IMR-90 (cell line): ENCODE measurements around the gene CFAP161. TPM values are rescaled to one million over a fixed set of nuclear protein-coding genes. Genes with fewer than 3 reads are reported as not detected.

Experiments used
- ATAC-seq: fragments of 200-7000 bp; cut with Tn5 transposase; 2 replicates; pipeline ENCODE4 v1.9.1; 2020; ENCODE audit warnings: low read depth, mild to moderate bottlenecking, moderate library complexity
- BruUV-seq: library from RNA; stranded (reverse); fragments of 400-500 nt; replicated peaks from 2 replicates; lab custom pipeline; 2021; lab: Mats Ljungman, UMichigan
- CTCF ChIA-PET: fragments of 300-600 bp; formaldehyde crosslinking; extraction: SDS; loops from one replicate; lab custom pipeline; 2021; ENCODE audit warnings: antibody characterized with exemption; lab: Yijun Ruan, JAX
- POLR2A ChIA-PET: fragments of 300-600 bp; sonication (Branson Sonifier 250); formaldehyde crosslinking; loops from one replicate; lab custom pipeline; 2022; ENCODE audit warnings: antibody characterized with exemption; ENCODE audit not compliant: unreplicated experiment; lab: Charles Lee
- DNase-seq: peaks from one replicate; pipeline ENCODE4 v3.0.0; 2013
- H2AFZ ChIP-seq: replicated peaks from 2 replicates; pipeline ENCODE3; 2013; ENCODE audit warnings: low read length, mild to moderate bottlenecking; ENCODE audit not compliant: poor library complexity
- H2AK5ac ChIP-seq: 2 replicates; pipeline ENCODE4 v1.6.1; 2013; ENCODE audit warnings: low read depth, low read length, inconsistent platforms
- H2AK9ac ChIP-seq: replicated peaks from 2 replicates; pipeline ENCODE3; 2013; ENCODE audit warnings: mild to moderate bottlenecking, low read depth, low read length, moderate library complexity; ENCODE audit not compliant: poor library complexity
- H2BK120ac ChIP-seq: 2 replicates; pipeline ENCODE4 v1.6.1; 2013; ENCODE audit warnings: low read depth, low read length, inconsistent platforms
- H2BK15ac ChIP-seq: 3 replicates; pipeline ENCODE4 v1.6.1; 2013; ENCODE audit warnings: low read depth, low read length, inconsistent platforms
- H2BK20ac ChIP-seq: 2 replicates; pipeline ENCODE4 v1.6.1; 2013; ENCODE audit warnings: low read depth, mild to moderate bottlenecking, inconsistent platforms, low read length, moderate library complexity
- H2BK5ac ChIP-seq: 2 replicates; pipeline ENCODE4 v1.6.1; 2013; ENCODE audit warnings: mild to moderate bottlenecking, low read depth, low read length, inconsistent platforms; ENCODE audit not compliant: poor library complexity, severe bottlenecking
- H3K14ac ChIP-seq: replicated peaks from 2 replicates; pipeline ENCODE4 v1.6.1; 2013; ENCODE audit warnings: low read depth, low read length, inconsistent platforms
- H3K18ac ChIP-seq: 2 replicates; pipeline ENCODE4 v1.6.1; 2013; ENCODE audit warnings: low read depth, low read length, control low read depth
- H3K23ac ChIP-seq: 2 replicates; pipeline ENCODE4 v1.6.1; 2013; ENCODE audit warnings: low read depth, low read length, inconsistent platforms
- H3K27ac ChIP-seq: 2 replicates; pipeline ENCODE4 v1.5.1; 2013; ENCODE audit warnings: mild to moderate bottlenecking, control low read depth, low read length; ENCODE audit not compliant: insufficient read depth
- H3K27me3 ChIP-seq: 2 replicates; pipeline ENCODE4 v1.6.1; 2013; ENCODE audit warnings: low read length; ENCODE audit not compliant: control insufficient read depth, insufficient read depth
- H3K36me3 ChIP-seq: 2 replicates; pipeline ENCODE4 v1.6.1; 2013; ENCODE audit warnings: low read length, mixed read lengths; ENCODE audit not compliant: control insufficient read depth, insufficient read depth
- H3K4ac ChIP-seq: 2 replicates; pipeline ENCODE4 v1.6.1; 2013; ENCODE audit warnings: low read depth, low read length, inconsistent platforms
- H3K4me1 ChIP-seq: 2 replicates; pipeline ENCODE4 v1.6.1; 2013; ENCODE audit warnings: low read length, mixed read lengths; ENCODE audit not compliant: control insufficient read depth, insufficient read depth
- H3K4me2 ChIP-seq: 2 replicates; pipeline ENCODE4 v1.6.1; 2013; ENCODE audit warnings: low read depth, mild to moderate bottlenecking, control low read depth, low read length, moderate library complexity
- H3K4me3 ChIP-seq: 2 replicates; pipeline ENCODE4 v1.5.1; 2013; ENCODE audit warnings: low read depth, mild to moderate bottlenecking, control low read depth, low read length, moderate library complexity; ENCODE audit not compliant: insufficient read depth
- H3K56ac ChIP-seq: 2 replicates; pipeline ENCODE4 v1.6.1; 2013; ENCODE audit warnings: low read length, inconsistent platforms; ENCODE audit not compliant: insufficient read depth; ENCODE audit errors: extremely low read depth
- H3K79me1 ChIP-seq, 2 experiments: 2 replicates each; pipeline ENCODE4 v1.6.1; 2013; ENCODE audit warnings: low read length in 2 of 2, inconsistent platforms in 1 of 2, low read depth in 1 of 2
- H3K9ac ChIP-seq: 2 replicates; pipeline ENCODE4 v1.6.1; 2013; ENCODE audit warnings: low read depth, low read length, control low read depth
- H3K9me1 ChIP-seq: 2 replicates; pipeline ENCODE4 v1.6.1; 2013; ENCODE audit warnings: low read length, inconsistent platforms; ENCODE audit not compliant: insufficient read depth
- H3K9me3 ChIP-seq: 2 replicates; pipeline ENCODE4 v1.6.1; 2013; ENCODE audit warnings: low read length; ENCODE audit not compliant: control insufficient read depth, insufficient read depth
- H4K20me1 ChIP-seq: 2 replicates; pipeline ENCODE4 v1.6.1; 2013; ENCODE audit warnings: low read length, inconsistent platforms; ENCODE audit not compliant: insufficient read depth
- H4K5ac ChIP-seq: 2 replicates; pipeline ENCODE4 v1.6.1; 2013; ENCODE audit warnings: mild to moderate bottlenecking, low read depth, low read length, control low read depth
- H4K8ac ChIP-seq, 2 experiments: 2 replicates each; pipeline ENCODE4 v1.6.1; 2013; ENCODE audit warnings: low read depth in 2 of 2, low read length in 2 of 2, control low read depth in 1 of 2, inconsistent platforms in 1 of 2
- H4K91ac ChIP-seq: 2 replicates; pipeline ENCODE4 v1.6.1; 2013; ENCODE audit warnings: low read depth, low read length, inconsistent platforms; ENCODE audit not compliant: insufficient read depth
- CEBPB ChIP-seq: IDR thresholded peaks from 2 replicates; pipeline ENCODE4 v1.6.1; 2012; ENCODE audit warnings: low read depth, low read length, improper control_type of control experiment
- POLR2A ChIP-seq: IDR thresholded peaks from 2 replicates; pipeline ENCODE4 v1.6.1; 2012; ENCODE audit warnings: mild to moderate bottlenecking, low read depth, low read length
- USF2 ChIP-seq: fragments of 150-350 bp; IDR thresholded peaks from 2 replicates; pipeline ENCODE4 v1.6.1; 2017; ENCODE audit warnings: mild to moderate bottlenecking, antibody characterized with exemption, low read length, low read depth
- WGBS, 2 experiments: methylation state at CpG; one replicate each; pipeline versions ENCODE4 v1.1.5 to v1.1.7; 2013; ENCODE audit warnings: missing lambda C conversion rate in 2 of 2; ENCODE audit not compliant: insufficient read length in 1 of 2; ENCODE audit errors: extremely low coverage in 2 of 2; 5-methylcytosine and 5-hydroxymethylcytosine counted together
- dilution Hi-C: fragments of 300-500 bp; cut with HindIII; formaldehyde crosslinking; loops from one replicate; pipeline ENCODE4 v1.14.3; 2018; ENCODE audit warnings: low sequenced_read_pairs; ENCODE audit not compliant: unreplicated experiment
- in situ Hi-C: fragments of 300-500 bp; cut with MboI; formaldehyde crosslinking; loops from 3 replicates; pipeline ENCODE4 v1.14.3; 2019; ENCODE audit warnings: low sequenced_read_pairs, inconsistent platforms, mixed read lengths
- intact Hi-C: fragments of 100-400 bp; cut with micrococcal nuclease; formaldehyde crosslinking; loops from 2 replicates; pipeline ENCODE4 v1.10.0; 2022
- polyA plus RNA-seq, 3 experiments: library from polyadenylated mRNA; depleted of rRNA; stranded (reverse); fragments of >200 nt; gene quantifications; 2 replicates each; pipeline ENCODE4 v1.2.3, GENCODE V29; 2012; ENCODE audit warnings: low replicate concordance in 1 of 3
- total RNA-seq: library from RNA; depleted of rRNA; stranded (reverse); fragments of >200 nt; gene quantifications from 2 replicates; pipeline ENCODE4 v1.2.3, GENCODE V29; 2012

CFAP161 gene
- total and polyA plus RNA-seq, 2 of the 4 experiments (the other 2 are of a cell fraction) = not detected

- CTCF ChIA-PET = interaction anchor here (0.8 to 2.2 kb wide), 3 partner anchors 9 to 149 kb away, joined by 3 to 13 read pairs (median 3); no protein-coding TSS in a partner anchor
- H3K4me2 ChIP-seq = peak overlapping the region; percentile 66; the same call in 1 of the 2 replicates
- WGBS, 2 experiments = no CpG with 5 or more reads among the region's 3 CpGs
Measured at GRCh38 chr15:81117136-81117535, 16.9 kb upstream of the CFAP161 start.

More at GRCh38 chr15:81117136-81117535, 16.9 kb upstream of the CFAP161 start:
- peak overlapping the region; percentile 79; the same call in 1 of the 2 replicates for H3K23ac ChIP-seq
- H4K5ac ChIP-seq = peak overlapping the region; percentile 90; the same call in 1 of the 2 replicates
- H3K4me1 ChIP-seq = peaks cover 12% of the 10 kb centered on the region
- in situ Hi-C loops = no loop called here
- H3K9me1 ChIP-seq = 0 out of 2 replicates have a peak, but pooled peaks cover 7% of the 10 kb centered on the region
- DNase-seq = peak; percentile 66
- no TSS peak for BruUV-seq
- dilution Hi-C loops = no loop called here
- no peaks in the 10 kb centered on the region for H3K79me1 ChIP-seq
- peak overlapping the region; percentile 82 for H3K18ac ChIP-seq
- H3K56ac ChIP-seq = peak overlapping the region; percentile 32; the same call in 1 of the 2 replicates
- no peak overlapping the region for H2AK9ac ChIP-seq
- no peak overlapping the region for H2AFZ ChIP-seq
- H2BK20ac ChIP-seq = peak overlapping the region; percentile 65
- H3K4me3 ChIP-seq = no peak overlapping the region
- H3K27ac ChIP-seq = peak overlapping the region; percentile 17; the same call in 1 of the 2 replicates
- no peak overlapping the region for H2AK5ac ChIP-seq
- H3K36me3 ChIP-seq = no peaks in the 10 kb centered on the region
- peak; percentile 8; the same call in 1 of the 2 replicates for ATAC-seq
- H2BK5ac ChIP-seq = peak overlapping the region; percentile 92
- peak overlapping the region; percentile 82 for H2BK120ac ChIP-seq
- H4K8ac ChIP-seq = peak overlapping the region in 1 of 2 experiments; percentile 46; a peak in 2 of 4 replicates
- peak overlapping the region; percentile 72 for H3K4ac ChIP-seq
- no peaks in the 10 kb centered on the region for H3K27me3 ChIP-seq
- H3K9ac ChIP-seq = no peak overlapping the region
- no peaks in the 10 kb centered on the region for H4K20me1 ChIP-seq
- POLR2A ChIA-PET = no interaction called here
- peak overlapping the region; percentile 21 for H4K91ac ChIP-seq
- no peaks in the 10 kb centered on the region for H3K9me3 ChIP-seq
- peak overlapping the region; percentile 63; the same call in 2 of the 3 replicates for H2BK15ac ChIP-seq
- no peak for TF ChIP-seq POLR2A
- peak; percentile 89 for TF ChIP-seq CEBPB
- TF ChIP-seq USF2 = no peak
- intact Hi-C loops = no loop called here
- H3K14ac ChIP-seq = peak overlapping the region; percentile 50; the same call in 1 of the 2 replicates
